Activated gamma-delta T cell treated with anti-CD3 and anti-CD28 coated beads, Interleukin-2, amount 50 U/mL, for 16 hours (primary cell): ENCODE results near the gene TTC7B.

Experiments
- DNase-seq: peaks from one replicate; pipeline ENCODE4 v3.0.0-alpha.2; 2020; ENCODE audit warnings: low read depth

The TTC7B gene

DNA sequence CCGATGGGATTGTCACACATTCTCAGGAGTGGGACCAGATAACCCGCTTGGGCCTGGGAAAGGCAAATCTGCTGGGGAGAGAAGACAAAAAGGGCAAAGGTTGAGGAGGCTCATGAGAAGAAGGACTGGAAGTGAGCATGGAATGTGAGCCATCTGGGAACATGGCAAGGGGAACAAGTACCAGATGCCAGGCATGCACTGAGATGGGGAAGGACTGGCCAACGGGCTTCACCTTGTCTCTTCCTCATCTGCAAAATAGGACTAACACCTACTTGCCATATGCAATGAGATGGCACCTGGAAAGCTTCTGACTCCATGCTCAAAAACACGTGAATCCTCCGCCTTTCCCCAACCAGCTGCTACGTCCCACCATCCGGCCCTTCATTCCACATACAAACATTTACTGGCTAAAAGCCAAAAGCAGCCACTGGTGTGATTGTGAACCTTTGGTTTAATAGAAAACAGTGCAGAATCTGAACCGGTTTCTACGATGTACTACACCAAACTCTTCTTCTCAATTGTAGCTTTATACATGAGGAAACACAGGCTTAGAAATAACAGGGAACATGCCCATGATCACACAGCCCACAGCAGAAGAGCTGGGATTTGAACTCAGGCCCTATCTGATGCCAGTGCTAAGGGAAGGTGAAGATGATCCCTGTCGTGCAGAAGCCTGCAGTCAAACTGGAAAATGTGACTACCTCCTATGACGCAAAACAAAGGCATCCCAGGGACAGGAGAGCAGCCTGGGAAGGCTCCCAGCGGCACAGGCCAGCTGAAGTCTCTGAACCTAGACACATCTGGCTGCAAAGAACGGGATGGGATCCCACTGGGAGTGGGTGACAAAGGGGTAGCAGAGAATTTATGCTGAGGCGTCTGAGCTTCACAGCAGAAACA, 112.1 kb downstream of the TTC7B start:
- no peak for DNase-seq

DNA sequence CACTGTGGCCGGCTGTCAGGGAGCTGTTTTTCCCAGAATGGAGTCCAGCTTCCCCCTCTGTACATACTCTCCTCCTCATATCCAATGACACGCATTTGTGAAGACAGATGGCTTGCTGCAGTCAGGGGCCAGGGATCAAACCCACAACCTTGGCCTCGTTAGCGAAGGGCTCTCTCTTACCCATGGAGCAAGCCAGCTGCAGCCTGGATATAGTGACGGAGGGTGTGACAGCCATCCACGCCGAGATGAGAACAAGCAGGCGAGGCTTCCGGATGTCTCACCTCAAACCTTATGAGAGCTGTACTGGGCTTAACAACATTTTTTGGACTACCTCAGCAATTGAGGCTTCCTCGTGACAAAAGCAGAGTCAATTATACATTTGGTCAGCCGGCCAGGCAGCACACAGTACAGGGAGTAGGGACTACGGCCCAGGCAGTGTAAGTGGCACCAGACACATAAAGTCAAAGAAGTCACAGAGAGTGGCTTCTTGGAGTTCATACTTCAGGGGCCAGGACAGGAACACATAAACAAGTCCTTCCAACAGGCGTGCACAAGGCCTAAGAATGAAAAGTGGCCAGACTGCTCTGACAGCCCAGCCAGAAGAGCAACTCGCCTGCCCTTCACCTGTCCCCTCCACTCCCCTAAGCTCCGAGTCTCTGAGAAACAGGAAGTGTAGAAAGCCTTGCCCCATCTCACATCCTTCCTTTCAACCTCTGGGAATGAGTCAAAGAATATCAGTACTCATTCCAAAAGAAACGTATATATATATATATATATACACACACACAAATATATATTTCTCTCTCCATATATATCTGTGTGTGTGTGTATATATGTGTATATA, 115.1 kb downstream of the TTC7B start:
- no peak for DNase-seq

DNA sequence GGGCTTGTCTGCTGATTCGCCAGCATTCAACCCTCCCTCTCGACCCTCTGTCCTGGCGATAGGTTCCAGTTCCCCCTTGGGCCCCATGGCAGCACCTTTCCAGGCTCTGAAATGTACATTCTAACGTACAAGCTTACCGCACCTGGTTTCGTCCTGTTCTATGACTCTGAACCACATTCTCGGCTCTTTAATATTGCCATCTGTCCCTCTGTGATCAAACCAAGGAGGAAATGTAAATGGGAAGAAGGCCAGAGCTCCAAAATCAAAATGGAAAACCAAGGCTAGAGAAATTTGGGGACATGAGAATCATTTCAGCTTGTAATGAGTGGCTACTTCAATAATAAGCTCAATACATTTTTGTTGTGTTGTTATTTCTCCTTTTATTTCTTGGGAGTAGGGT, 117.2 kb downstream of the TTC7B start:
- no peak for DNase-seq

GRCh38 chr14:90698379-90698869, 117.8 kb downstream of the TTC7B start:
- DNase-seq: no peak

- DNase-seq: peak; percentile 60
Measured at GRCh38 chr14:90697577-90698206, 118.5 kb downstream of the TTC7B start.

- no peak for DNase-seq
Measured at GRCh38 chr14:90697132-90697531, 119.1 kb downstream of the TTC7B start.

DNA sequence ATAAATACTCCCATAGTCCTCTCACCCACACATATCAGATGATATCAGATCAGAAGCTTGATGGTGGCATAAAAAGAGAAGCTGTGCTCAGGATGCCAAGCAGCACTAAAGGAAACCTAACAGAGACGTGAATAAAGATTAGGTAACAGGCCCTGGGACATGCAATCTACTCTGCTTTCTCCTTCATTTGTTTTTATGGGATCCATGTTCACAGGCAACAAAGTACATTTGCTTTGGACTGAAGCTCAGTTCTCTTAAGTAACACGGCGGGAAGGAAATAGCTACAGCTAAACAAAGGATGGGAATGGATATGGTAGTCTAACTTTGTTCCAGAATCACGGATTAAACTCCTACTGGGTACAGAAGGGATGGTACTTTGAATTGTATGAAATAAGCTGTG, 119.5 kb downstream of the TTC7B start:
- DNase-seq: no peak

DNA sequence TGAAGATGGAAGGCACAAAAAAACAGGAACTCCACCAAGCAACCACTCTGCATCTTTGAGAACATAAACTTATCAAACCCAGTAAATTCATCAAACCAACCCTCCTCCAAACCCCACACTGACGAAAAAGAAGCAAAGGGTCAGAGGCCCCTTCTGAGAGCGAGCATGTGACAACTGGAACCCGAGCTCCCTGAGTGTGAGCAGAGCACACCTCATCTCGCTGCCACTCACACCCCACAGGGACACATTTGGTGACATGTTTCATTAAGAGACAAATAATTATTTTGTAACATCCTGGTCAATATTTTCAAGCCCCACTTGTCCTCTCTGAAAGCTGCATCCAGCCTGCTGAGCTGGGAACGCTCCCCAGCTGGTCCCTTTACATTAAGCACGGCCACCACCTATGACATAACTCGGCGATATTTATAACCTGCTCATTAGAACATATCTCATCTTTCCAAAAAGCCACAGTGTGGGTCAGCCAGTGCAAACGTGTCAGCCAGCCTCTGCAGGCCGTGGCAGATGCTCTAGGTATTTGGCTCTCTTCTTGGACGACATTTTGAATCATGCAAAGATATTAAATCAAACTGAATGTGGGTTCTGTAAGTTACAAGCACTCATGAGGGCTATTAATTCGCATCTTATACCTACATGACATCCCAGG, 120.1 kb downstream of the TTC7B start:
- DNase-seq: no peak

DNA sequence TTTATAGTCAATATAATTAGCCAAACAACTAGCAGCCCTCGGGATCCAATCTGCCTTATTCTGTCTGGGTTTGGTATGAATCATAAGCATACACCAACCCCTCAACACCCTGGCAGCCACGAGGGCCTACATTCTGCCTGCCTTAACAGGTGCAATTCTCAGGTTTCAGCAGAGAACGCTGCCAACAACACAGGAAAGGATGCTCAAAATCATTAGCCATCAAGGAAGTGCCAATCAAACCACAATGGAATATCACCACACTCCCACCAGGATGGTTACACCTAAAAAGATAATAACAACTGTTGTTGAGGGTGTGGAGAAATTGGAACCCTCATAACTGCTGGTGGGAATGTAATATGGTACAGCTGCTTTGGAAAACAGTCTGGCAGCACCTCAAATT, 122.8 kb downstream of the TTC7B start:
- no peak for DNase-seq

GRCh38 chr14:90692826-90693225, 123.4 kb downstream of the TTC7B start:
- no peak for DNase-seq

DNA sequence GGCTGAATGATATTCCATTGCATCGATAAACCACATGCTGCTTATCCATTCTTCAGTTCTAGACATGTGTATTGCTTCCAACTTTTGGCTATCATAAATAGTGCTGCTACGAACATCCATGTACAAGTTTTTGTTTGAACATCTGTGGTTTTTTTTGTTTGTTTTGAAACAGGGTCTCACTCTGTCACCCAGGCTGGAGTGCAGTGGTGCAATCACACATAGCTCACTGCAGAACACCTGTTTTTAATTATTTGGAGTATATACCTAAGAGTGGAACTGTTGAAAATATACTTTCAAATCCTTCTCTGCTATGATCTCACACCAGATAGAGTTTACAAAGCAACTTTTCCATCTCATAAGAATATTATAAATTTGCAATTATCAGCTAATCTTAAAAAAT, 124.2 kb downstream of the TTC7B start:
- no peak for DNase-seq

GRCh38 chr14:90691627-90692026, 124.6 kb downstream of the TTC7B start:
- no peak for DNase-seq

DNA sequence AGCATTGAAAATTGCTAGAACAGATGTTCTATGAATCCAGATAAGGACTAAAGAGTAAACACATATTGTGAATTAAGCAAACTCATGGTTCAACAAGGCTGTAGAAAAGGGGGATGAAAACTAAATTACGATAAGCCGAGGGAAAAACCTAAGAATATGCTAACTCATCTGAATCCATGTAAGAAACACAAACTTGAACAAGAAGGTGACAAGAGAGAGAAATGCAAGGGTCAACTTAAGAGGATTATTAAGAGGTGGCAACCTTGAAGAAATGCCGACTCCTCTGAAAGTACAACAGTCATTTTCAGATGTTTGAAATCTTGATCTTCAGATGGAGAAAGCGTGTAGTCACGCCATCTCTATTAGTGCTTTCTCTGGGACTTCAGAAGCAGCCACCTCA, 128.6 kb downstream of the TTC7B start:
- no peak for DNase-seq

GRCh38 chr14:90682615-90683014, 133.6 kb downstream of the TTC7B start:
- DNase-seq: no peak

- DNase-seq: no peak
Measured at GRCh38 chr14:90681929-90682328, 134.3 kb downstream of the TTC7B start.

DNA sequence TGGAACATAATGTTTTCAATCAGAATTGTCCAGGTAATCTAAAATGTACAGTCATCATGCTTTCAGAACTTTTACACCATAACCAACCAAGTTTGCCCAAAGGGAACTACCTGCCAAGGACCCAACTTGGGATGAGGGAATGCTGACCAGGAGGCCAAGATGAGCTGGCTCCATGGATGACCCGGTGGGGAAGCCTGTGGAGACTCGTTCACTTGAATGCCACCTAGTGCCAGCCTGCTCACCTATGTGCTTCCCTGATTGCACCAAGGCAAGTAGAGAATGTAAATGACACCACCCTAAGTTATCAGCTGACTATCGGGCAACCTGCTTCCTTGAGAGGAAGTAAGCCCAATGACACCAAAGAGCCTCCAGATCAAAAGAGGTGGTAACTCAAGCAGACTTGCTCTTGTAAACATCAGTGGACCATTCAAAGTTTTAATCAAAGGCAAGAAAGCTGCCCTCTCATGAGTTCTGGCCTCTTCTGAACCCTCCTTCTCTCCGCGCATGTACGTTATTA, 137.3 kb downstream of the TTC7B start:
- DNase-seq: no peak

DNA sequence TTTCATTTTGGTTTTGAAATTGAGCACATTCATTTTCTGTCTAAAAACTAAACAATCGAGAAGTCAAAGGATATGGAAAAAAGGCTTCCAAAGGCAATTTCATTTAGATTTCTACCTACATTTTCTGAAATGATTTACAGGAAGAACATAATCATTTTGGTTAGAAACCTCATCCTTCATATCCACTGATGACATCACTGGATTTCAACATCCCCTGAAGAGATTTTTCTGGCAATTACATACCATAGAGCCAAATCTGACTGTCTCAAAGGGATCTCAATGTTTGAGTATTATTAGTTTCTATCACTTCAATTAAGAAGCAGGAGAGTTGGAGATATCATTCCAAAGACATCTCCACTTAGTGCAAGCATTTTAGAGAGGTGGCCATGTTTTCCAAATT, 137.8 kb downstream of the TTC7B start:
- no peak for DNase-seq

DNA sequence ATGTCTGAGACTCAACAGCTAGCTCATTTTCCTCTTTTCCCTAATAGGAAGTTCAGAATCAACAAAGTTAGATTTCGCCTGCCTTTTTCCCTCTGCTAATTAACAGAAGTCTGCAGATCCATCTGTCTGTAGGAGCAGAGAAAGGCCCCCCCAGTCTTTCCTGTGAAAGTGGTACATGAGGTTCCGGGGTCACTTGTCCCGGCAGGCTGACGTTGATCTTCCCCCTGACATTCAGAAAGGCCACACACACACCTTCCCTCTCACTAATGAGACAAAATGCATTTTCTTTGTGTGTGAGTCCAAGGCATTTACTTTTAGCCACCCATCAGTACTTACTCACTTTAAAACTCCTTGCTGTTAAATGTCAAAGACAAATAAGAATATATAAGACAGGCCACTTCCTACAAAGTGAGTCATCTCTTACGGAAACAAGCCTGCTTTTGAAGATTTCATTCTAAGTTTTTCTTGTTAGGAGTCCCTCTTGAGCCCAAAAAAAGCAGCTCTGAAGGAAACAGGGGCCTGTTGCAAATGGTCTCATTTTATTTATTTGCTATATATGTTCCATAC, 138.7 kb downstream of the TTC7B start:
- no peak for DNase-seq

DNA sequence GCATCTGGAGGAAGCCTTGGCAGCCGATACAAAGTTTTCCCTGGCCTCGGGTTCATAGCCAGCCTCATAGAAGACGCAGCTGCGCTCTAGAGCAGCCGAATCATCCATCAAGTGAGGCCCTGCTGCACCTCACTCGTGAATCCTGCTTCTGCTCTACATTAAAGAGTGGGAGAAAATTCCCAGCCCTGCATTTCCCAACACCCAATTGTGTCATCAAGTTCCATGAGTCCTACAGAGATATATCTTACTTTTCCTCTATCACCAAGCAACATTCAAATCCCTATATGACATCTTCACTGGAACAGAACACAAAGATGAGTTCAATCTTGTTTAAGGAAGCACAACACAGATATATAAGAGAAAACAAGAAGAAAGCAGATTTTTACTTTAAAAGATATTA, 139.3 kb downstream of the TTC7B start:
- DNase-seq: no peak

DNA sequence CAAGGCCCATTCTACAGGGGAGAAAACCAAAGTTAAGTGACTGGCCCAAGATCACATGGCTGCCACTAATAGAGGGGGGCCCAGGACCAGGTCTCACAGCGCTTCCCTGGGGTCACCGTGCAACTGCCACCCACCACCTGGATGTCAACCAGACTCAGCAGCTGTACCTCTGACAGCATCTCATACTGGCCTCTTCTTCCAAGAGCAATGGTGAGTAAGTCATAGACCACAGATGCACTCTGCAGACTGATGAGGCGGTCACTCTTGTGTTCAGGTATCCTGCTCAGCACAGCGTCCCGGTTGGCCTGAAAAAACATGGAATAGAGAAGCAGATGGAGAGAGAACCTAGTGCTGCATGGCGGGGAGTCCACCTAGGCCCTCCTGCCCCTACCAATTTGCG, 139.9 kb downstream of the TTC7B start:
- DNase-seq: no peak

GRCh38 chr14:90675399-90675798, 140.8 kb downstream of the TTC7B start:
- DNase-seq: no peak
